Stimulated activated CD8-positive, alpha-beta memory T cell treated with anti-CD3 and anti-CD28 coated beads, Interleukin-4, amount 100 ng/mL, for 24 hours (primary cell): ENCODE measurements around the gene JTB.

Source experiments
- DNase-seq: peaks from one replicate; pipeline ENCODE4 v3.0.0-alpha.2; 2020; ENCODE audit warnings: low read depth

The JTB gene

GRCh38 chr1:153953859-153954365 lies 23.6 kb downstream of the JTB start:
- DNase-seq: no peak

- no peak for DNase-seq
Measured at GRCh38 chr1:153951801-153952200, 25.7 kb downstream of the JTB start.

- no peak for DNase-seq
Measured at GRCh38 chr1:153951183-153951582, 26.3 kb downstream of the JTB start.

- peak; percentile 68 for DNase-seq
Measured at GRCh38 chr1:153946622-153947241, 30.7 kb downstream of the JTB start, which contains the start of gene DENND4B. DENND4B (minus strand) TSS chr1:153946718; CDS start chr1:153944374, 2,344 bp downstream.

- peak; percentile 57 for DNase-seq
Measured at GRCh38 chr1:153945795-153946621, 31.5 kb downstream of the JTB start.

- peak; percentile 68 for DNase-seq
Measured at GRCh38 chr1:153945131-153945794, 32.2 kb downstream of the JTB start.

GRCh38 chr1:153944827-153945117 lies 32.7 kb downstream of the JTB start:
- no peak for DNase-seq

- no peak for DNase-seq
Measured at GRCh38 chr1:153944005-153944826, 33.3 kb downstream of the JTB start.

- DNase-seq: no peak
Measured at GRCh38 chr1:153942766-153943549, 34.5 kb downstream of the JTB start.

GRCh38 chr1:153941826-153942725 lies 35.4 kb downstream of the JTB start:
- no peak for DNase-seq

GRCh38 chr1:153940756-153941155 lies 36.7 kb downstream of the JTB start:
- no peak for DNase-seq

GRCh38 chr1:153939476-153939875 lies 38.0 kb downstream of the JTB start:
- no peak for DNase-seq

GRCh38 chr1:153938996-153939395 lies 38.5 kb downstream of the JTB start:
- DNase-seq: no peak

- DNase-seq: no peak
Measured at GRCh38 chr1:153937331-153937730, 40.1 kb downstream of the JTB start.

- DNase-seq: no peak
Measured at GRCh38 chr1:153936011-153936802, 41.3 kb downstream of the JTB start.

- no peak for DNase-seq
Measured at GRCh38 chr1:153934746-153935145, 42.7 kb downstream of the JTB start.

GRCh38 chr1:153933955-153934354 lies 43.5 kb downstream of the JTB start:
- DNase-seq: no peak

GRCh38 chr1:153933430-153933829 lies 44.0 kb downstream of the JTB start:
- DNase-seq: no peak
